GM13977 (cell line): ENCODE measurements around the gene KCNIP3.

Experiments
- DNase-seq: peaks from one replicate; pipeline ENCODE4 v3.0.0; 2012; ENCODE audit warnings: low spot score
- CTCF ChIP-seq: IDR thresholded peaks from 2 replicates; pipeline ENCODE4 v1.5.1; 2012; ENCODE audit warnings: mild to moderate bottlenecking, control low read depth; ENCODE audit not compliant: insufficient read depth; ENCODE audit errors: extremely low read depth, missing control alignments
- in situ Hi-C: fragments of 300-500 bp; cut with MboI; formaldehyde crosslinking; loops from one replicate; pipeline ENCODE4 v1.12.0; 2022; ENCODE audit warnings: low sequenced_read_pairs, low pct_unique_long_range_greater_than_20kb, mixed read lengths, inconsistent platforms; ENCODE audit not compliant: unreplicated experiment

KCNIP3 gene

GRCh38 chr2:95383635-95384027 is 86.5 kb downstream of the KCNIP3 start:
- DNase-seq = no peak
- no peak for TF ChIP-seq CTCF
- in situ Hi-C loops = no loop called here

- no peak for DNase-seq
- TF ChIP-seq CTCF = no peak
- in situ Hi-C loops = no loop called here
Measured at GRCh38 chr2:95384854-95385569, 87.9 kb downstream of the KCNIP3 start.

GRCh38 chr2:95385570-95385984 is 88.4 kb downstream of the KCNIP3 start:
- DNase-seq = no peak
- in situ Hi-C loops = no loop called here
- TF ChIP-seq CTCF = no peak

DNA sequence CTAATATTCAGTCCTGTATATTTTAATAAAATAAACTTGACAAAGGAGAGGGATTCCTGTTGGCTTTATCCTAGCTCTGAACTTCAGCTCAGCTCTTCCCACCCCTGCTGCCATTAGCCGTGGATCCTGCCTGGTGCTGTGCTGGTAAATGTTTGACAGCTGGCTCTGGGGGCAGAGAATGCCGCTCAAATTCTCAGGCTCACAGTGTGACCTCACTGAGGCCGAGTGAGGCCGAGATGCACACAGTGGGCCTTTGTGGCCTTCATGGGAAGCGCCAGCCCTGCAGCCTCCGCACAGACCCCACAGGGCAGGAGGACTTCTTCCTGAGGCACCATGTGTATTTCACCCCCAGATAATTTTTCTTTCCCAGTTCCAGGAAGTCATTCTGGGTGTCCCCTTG is 88.9 kb downstream of the KCNIP3 start:
- in situ Hi-C loops = no loop called here
- TF ChIP-seq CTCF = no peak
- DNase-seq = no peak

DNA sequence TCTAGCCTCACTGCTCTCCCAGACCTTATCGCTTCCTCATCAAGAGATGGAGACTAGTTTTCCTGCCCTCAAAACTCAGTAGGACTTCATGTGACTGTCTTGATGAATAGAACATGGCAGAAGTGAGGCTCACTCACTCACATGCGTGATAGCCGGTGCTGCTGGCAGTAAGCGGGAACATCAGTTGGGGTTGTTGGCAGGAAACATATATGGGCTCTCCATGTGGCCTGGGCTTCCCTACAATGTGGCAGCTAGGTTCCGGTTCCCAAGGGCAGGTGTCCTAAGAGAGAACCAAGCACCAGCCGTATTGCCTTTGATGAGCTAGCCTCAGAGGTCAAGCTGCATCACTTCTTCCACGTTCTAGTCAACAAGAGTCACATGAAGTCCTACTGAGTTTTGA is 90.2 kb downstream of the KCNIP3 start:
- TF ChIP-seq CTCF = no peak
- DNase-seq = no peak
- in situ Hi-C loops = no loop called here

GRCh38 chr2:95388091-95388692 is 91.0 kb downstream of the KCNIP3 start:
- DNase-seq = no peak
- in situ Hi-C loops = no loop called here
- no peak for TF ChIP-seq CTCF
